Measurements from ENCODE around the gene BTBD10.

GRCh38 chr11:13373216-13373615 lies 89.8 kb downstream of the BTBD10 start:
- TF ChIP-seq GATA3 (IDR thresholded peaks at IDR 0.05; ENCODE audit: low read depth, low read length) (no peak), GATA2 (IDR thresholded peaks at IDR 0.05; ENCODE audit: low read depth, low read length) (no peak)
